ENCODE data around the gene ALOX12B.

Gene ALOX12B

DNA sequence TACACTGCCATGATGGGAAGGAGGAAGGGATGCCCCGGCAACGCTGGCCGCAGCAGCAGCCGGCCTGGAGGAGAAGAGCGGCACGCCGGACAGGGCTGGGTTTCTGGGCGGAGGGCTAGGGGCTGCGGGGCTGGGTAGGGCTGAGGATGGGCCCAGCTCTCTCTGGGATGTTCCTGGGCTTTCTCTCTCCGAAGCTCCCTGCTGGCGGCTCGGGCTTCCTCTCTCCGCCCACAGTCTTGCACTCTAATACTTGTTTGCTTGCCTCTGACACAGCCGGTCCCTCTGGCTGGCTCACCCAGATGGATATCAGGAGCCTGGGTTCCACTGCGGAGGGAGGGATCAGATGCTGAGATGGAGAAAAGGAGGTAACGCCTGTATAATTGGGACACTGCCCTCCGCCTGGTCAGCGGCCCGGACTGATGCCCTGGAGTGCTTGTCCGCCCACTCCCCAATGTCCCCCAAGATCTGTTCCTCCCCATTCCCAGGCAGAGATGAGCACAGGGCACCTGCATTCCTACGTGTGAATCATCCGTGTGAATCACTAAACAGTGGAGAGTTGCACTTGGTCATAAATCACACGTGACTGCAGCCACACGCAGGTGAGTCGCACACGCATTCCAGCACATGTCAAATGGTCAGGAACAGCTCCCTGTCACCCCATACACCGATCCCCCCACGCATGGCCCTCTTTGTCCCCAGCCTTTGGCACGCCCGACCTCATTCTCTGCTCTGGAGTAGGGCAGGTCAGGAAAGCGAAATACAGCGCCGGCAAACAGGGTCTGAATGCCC, 30.7 kb upstream of the ALOX12B start, which contains the start of gene ALOXE3:
Gene ALOXE3 (minus strand): TSS at position 535 of the 789 bp plus-strand sequence. CDS start 524 bp downstream, at position 11.
- peak within 1 kb of the TSS; percentile 58 for H3K4me3 ChIP-seq (ENCODE audit: low read depth, low read length)

DNA sequence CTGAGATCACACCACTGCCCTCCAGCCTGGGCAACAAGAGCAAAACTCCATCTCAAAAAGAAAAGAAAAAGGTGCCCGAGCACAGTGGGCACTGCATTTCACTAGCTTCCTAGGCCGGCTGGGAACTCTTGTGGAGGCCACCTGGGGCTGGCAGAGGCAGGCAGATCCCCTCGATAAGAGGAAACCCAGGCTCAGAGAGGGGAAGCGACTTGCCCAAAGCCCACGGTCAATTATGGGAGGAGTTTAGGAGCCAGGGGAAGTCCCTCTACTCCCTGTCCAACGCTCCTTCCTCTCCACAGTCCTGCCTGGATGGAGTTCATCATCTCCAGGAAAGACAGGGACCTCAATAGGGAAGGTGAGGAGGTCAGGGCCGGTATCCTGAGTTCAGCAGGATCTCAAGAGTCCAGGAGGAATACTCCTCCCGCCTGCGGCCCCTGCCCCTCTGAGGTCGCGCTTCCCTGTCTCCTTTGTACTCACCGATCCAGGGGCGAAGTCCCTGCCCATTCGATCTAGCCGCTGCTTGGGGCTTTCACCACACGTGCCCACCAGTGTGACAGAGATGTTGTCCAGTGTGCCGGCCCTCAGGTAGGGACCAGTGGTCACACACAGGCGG, 30.0 kb upstream of the ALOX12B start:
- TF ChIP-seq, protein P1, sequence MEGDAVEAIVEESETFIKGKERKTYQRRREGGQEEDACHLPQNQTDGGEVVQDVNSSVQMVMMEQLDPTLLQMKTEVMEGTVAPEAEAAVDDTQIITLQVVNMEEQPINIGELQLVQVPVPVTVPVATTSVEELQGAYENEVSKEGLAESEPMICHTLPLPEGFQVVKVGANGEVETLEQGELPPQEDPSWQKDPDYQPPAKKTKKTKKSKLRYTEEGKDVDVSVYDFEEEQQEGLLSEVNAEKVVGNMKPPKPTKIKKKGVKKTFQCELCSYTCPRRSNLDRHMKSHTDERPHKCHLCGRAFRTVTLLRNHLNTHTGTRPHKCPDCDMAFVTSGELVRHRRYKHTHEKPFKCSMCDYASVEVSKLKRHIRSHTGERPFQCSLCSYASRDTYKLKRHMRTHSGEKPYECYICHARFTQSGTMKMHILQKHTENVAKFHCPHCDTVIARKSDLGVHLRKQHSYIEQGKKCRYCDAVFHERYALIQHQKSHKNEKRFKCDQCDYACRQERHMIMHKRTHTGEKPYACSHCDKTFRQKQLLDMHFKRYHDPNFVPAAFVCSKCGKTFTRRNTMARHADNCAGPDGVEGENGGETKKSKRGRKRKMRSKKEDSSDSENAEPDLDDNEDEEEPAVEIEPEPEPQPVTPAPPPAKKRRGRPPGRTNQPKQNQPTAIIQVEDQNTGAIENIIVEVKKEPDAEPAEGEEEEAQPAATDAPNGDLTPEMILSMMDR (IDR thresholded peaks at IDR 0.05; ENCODE audit: borderline replicate concordance, insufficient read depth, low read depth, low read length) = no peak
- H3K4me3 ChIP-seq (ENCODE audit: low read depth, low read length) = peak overlapping the region; percentile 58

More for the DNA sequence above, 30.7 kb upstream of the ALOX12B start, which contains the start of gene ALOXE3:
- TF ChIP-seq, protein P1 (IDR thresholded peaks at IDR 0.05; ENCODE audit: borderline replicate concordance, insufficient read depth, low read depth, low read length) = no peak

DNA sequence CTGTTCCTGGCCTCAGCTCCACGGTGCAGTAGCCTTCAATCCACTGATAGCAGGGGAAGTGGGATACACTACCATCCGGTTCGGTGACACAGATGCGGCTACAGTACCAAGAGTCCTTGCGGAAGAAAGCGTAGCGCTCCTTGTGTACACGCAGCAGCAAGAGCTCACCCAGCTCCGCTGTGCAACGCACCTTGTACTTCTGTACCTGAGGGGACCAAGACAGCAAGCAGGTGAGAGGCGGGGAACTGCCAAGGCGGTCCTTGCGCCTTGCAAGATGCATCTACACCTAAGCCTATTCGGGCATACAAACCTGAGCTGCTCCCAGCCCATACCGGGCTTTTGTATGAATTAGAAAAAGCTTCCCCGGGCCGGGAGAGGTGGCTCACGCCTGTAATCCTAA, 29.3 kb upstream of the ALOX12B start:
- TF ChIP-seq, protein P1 (IDR thresholded peaks at IDR 0.05; ENCODE audit: borderline replicate concordance, insufficient read depth, low read depth, low read length) = no peak

DNA sequence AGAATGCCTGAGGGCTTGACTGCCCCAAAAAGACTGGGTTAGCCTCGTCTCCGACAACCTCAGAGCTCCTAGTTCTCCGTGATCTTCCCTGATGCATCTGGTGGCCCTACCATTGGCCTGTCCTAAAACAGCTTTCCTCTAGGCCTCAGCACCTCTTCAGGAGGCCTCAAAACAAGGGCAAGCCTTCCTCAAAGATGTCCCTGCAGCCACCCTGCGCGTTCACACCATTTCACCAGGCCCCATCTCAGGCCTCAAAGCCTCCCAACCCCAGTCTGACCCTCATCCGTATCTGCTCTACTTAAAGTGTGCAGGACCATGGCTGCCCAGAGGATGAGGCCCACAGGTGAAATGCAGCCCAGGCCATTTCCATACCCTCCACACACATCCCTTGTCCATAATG, 23.4 kb upstream of the ALOX12B start:
- H3K4me3 ChIP-seq (ENCODE audit: low read depth, low read length) = no peak overlapping the region
- TF ChIP-seq, protein P1 (IDR thresholded peaks at IDR 0.05; ENCODE audit: borderline replicate concordance, insufficient read depth, low read depth, low read length) = no peak

More for the DNA sequence above, 29.3 kb upstream of the ALOX12B start:
- H3K4me3 ChIP-seq (ENCODE audit: low read depth, low read length) = no peak overlapping the region

DNA sequence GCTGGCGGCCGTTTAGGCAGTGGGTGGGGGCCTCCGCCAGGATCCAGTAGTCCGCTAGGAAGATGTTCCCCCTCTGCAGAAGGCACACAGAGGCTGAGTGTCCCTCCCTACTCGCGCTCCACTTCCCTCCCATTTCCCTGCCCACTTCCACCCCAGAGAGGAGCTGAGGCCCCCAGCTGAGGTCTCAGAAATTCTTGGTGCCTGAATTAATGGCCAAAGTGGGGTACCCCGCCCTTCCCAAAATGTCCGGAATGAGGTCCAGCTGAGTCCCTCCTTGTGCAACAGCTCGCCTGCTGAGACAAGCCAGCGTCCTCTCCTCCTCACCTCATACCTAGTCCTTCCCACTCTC, 22.9 kb upstream of the ALOX12B start:
- TF ChIP-seq, protein P1 (IDR thresholded peaks at IDR 0.05; ENCODE audit: borderline replicate concordance, insufficient read depth, low read depth, low read length) = no peak
- H3K4me3 ChIP-seq (ENCODE audit: low read depth, low read length) = no peak overlapping the region

DNA sequence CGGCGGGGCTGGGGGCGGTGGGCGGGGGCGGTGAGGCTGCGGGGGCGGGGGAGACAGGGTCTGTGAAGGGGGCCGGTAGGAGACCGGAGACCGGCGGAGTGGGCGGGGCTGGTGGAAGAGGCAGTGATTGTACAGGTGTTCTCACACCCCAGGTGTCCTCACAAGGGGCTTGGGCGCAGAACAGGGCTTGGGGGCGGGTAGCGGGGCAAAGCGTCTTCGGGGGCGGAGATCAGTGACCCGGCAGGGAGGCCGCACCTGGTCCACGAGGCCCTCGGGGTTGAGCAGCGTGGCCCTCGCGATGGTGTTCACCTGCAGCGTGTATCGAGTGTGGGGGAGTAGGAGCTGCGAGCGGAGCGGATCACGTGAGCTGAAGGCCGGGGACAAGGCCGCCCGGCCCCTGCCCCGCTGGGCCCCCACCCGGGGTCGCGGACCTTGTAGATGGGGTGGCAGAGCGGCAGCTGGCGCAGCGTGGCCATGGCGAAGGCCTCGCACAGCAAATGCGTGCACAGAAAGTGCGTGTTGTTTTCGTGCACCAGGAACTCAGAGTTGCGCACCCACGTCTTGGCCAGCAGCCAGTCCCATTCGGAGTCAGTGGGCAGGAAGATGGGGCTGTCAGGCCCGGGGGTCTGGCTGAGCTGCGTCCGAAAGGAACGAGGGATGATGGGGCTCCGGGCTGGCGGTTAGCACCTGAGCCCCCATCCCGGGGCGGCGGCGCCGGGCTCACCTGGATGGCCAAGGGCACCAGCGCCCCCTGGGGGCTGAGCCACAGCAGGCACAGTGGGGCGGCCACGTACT, 22.3 kb upstream of the ALOX12B start:
- H3K4me3 ChIP-seq (ENCODE audit: low read depth, low read length) = no peak overlapping the region
- TF ChIP-seq, protein P1 (IDR thresholded peaks at IDR 0.05; ENCODE audit: borderline replicate concordance, insufficient read depth, low read depth, low read length) = peak; percentile 97
